Natural killer cell (primary cell): ENCODE results near the gene MVK. TPM values are rescaled to one million over a fixed set of nuclear protein-coding genes. Genes with fewer than 3 reads are reported as not detected.

ENCODE experiments used
- ATAC-seq, 3 donors: fragments of 150-1000 bp in 2 of 3; fragments of 200-7000 bp in 1 of 3; cut with Tn5 transposase; 1 replicate in 1 of 3; 2 replicates in 2 of 3; pipeline ENCODE4 v1.10.0; 2021; ENCODE audit warnings: mild to moderate bottlenecking in 2 of 3, moderate library complexity in 2 of 3
- DNase-seq, 2 donors: peaks; one replicate each; pipeline versions ENCODE4 v3.0.0 to v3.0.0-alpha.2; 2013 to 2021; ENCODE audit warnings: mixed read lengths in 1 of 2
- H3K27ac ChIP-seq: one replicate; pipeline ENCODE4 v1.5.1; 2013; ENCODE audit warnings: mild to moderate bottlenecking, low read length
- H3K27me3 ChIP-seq: one replicate; pipeline ENCODE4 v1.6.1; 2013; ENCODE audit warnings: low read length; ENCODE audit not compliant: control insufficient read depth, insufficient read depth
- H3K36me3 ChIP-seq: one replicate; pipeline ENCODE4 v1.6.1; 2013; ENCODE audit warnings: low read length; ENCODE audit not compliant: control insufficient read depth, insufficient read depth
- H3K4me1 ChIP-seq: one replicate; pipeline ENCODE4 v1.6.1; 2013; ENCODE audit warnings: low read length; ENCODE audit not compliant: control insufficient read depth, insufficient read depth
- H3K4me3 ChIP-seq: one replicate; pipeline ENCODE4 v1.5.1; 2013; ENCODE audit warnings: low read length
- H3K9me3 ChIP-seq: one replicate; pipeline ENCODE4 v1.6.1; 2013; ENCODE audit warnings: low read length; ENCODE audit not compliant: control insufficient read depth, insufficient read depth
- H3K27ac Mint-ChIP-seq, 2 donors: one replicate each; pipeline ENCODE4 v1.8.0; 2022; ENCODE audit warnings: mild to moderate bottlenecking in 2 of 2, mixed read lengths in 2 of 2, moderate library complexity in 1 of 2
- H3K27me3 Mint-ChIP-seq, 2 donors: one replicate each; pipeline ENCODE4 v1.8.0; 2022; ENCODE audit warnings: low read depth in 2 of 2, mixed read lengths in 2 of 2
- H3K36me3 Mint-ChIP-seq: one replicate; pipeline ENCODE4 v1.8.0; 2022; ENCODE audit warnings: mixed read lengths
- H3K4me1 Mint-ChIP-seq, 2 donors: one replicate each; pipeline ENCODE4 v1.8.0; 2022; ENCODE audit warnings: mixed read lengths in 2 of 2
- H3K4me3 Mint-ChIP-seq: one replicate; pipeline ENCODE4 v1.8.0; 2022; ENCODE audit warnings: mild to moderate bottlenecking, moderate library complexity, mixed read lengths
- H3K9me3 Mint-ChIP-seq, 2 donors: one replicate each; pipeline ENCODE4 v1.8.0; 2022; ENCODE audit warnings: mixed read lengths in 2 of 2
- WGBS: methylation state at CpG from one replicate; pipeline ENCODE4 v1.1.7; 2013; ENCODE audit warnings: missing lambda C conversion rate; ENCODE audit not compliant: insufficient coverage; 5-methylcytosine and 5-hydroxymethylcytosine counted together
- intact Hi-C: fragments of 100-400 bp; cut with micrococcal nuclease; formaldehyde crosslinking; loops from one replicate; pipeline ENCODE4 v1.14.2; 2022
- total RNA-seq, 4 donors: library from RNA; stranded (reverse); fragments of 120-200 nt in 1 of 4; gene quantifications; one replicate each; pipeline versions ENCODE4 v1.2.3 to v1.2.4, GENCODE V29; 2013 to 2022
- TF ChIP-seq, protein P1 (sequence below): fragments of 200-600 bp; IDR thresholded peaks from one replicate; pipeline ENCODE4 v1.8.0; 2022; ENCODE audit warnings: antibody characterized with exemption

Gene MVK
- total RNA-seq, 3 donors from 2014 or later (not counting 1 experiment from before 2014, with no cell fraction given), result 9.4 to 16.6 (median 16.2) TPM

GRCh38 chr12:109567967-109568366, 5.6 kb upstream of the MVK start:
- TF ChIP-seq, protein P1, sequence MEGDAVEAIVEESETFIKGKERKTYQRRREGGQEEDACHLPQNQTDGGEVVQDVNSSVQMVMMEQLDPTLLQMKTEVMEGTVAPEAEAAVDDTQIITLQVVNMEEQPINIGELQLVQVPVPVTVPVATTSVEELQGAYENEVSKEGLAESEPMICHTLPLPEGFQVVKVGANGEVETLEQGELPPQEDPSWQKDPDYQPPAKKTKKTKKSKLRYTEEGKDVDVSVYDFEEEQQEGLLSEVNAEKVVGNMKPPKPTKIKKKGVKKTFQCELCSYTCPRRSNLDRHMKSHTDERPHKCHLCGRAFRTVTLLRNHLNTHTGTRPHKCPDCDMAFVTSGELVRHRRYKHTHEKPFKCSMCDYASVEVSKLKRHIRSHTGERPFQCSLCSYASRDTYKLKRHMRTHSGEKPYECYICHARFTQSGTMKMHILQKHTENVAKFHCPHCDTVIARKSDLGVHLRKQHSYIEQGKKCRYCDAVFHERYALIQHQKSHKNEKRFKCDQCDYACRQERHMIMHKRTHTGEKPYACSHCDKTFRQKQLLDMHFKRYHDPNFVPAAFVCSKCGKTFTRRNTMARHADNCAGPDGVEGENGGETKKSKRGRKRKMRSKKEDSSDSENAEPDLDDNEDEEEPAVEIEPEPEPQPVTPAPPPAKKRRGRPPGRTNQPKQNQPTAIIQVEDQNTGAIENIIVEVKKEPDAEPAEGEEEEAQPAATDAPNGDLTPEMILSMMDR, result no peak
- Mint-ChIP-seq H3K27ac (no peak overlapping the region), H3K9me3 (no peaks in the 10 kb centered on the region), H3K4me1 (peaks cover 6% of the 10 kb centered on the region in 2 donors), H3K36me3 (no peaks in the 10 kb centered on the region), H3K4me3 (no peak overlapping the region), H3K27me3 (no peaks in the 10 kb centered on the region)
- Histone ChIP-seq H3K27me3 (no peaks in the 10 kb centered on the region), H3K4me1 (peaks cover 7% of the 10 kb centered on the region), H3K4me3 (no peak overlapping the region), H3K9me3 (no peaks in the 10 kb centered on the region), H3K36me3 (peaks cover 6% of the 10 kb centered on the region), H3K27ac (no peak overlapping the region)
- DNase-seq (no peak), ATAC-seq (no peak)
- intact Hi-C loops, result no loop called here
- WGBS, result 100% methylated on average over 3 of the region's 3 CpGs

DNA sequence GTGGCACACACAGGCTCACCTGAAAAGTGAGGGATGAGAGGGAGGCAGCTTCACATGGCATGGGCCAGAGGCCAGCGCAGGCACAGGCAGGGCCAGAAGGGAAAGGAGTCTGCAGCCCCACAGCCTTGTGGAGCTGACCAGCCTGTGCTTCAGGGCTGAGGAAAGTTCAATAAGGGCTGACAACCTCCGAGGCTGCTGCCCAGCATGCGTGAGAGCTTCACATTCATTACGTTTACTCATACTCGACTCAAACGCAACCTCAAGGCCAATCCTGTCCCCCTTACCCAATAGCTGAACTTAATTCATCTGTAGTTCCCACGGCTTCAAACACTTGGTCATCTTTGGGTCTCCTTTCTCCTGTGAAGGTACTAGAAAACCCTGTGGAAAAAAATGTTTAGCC, 5.1 kb upstream of the MVK start:
- ATAC-seq, result no peak
- no peak for DNase-seq
- Mint-ChIP-seq H3K36me3 (no peaks in the 10 kb centered on the region), H3K27ac (no peak overlapping the region), H3K27me3 (no peaks in the 10 kb centered on the region), H3K4me3 (no peak overlapping the region), H3K9me3 (no peaks in the 10 kb centered on the region), H3K4me1 (peaks cover 12% of the 10 kb centered on the region in 2 donors)
- intact Hi-C loops, result no loop called here
- peaks cover 6% of the 10 kb centered on the region for H3K36me3 ChIP-seq
- H3K4me3 ChIP-seq, result no peak overlapping the region
- no peak overlapping the region for H3K27ac ChIP-seq
- peaks cover 10% of the 10 kb centered on the region for H3K4me1 ChIP-seq
- WGBS, result 97% methylated on average over 7 of the region's 7 CpGs
- TF ChIP-seq, protein P1, result no peak
- H3K9me3 ChIP-seq, result no peaks in the 10 kb centered on the region
- no peaks in the 10 kb centered on the region for H3K27me3 ChIP-seq

- intact Hi-C loops, result loop anchor here (2.0 to 5.0 kb wide), 2 partner anchors 141 to 425 kb away; partner anchors contain the start of genes ANKRD13A, FAM222A and GIT2
- no peak overlapping the region for H3K4me3 ChIP-seq
- no peaks in the 10 kb centered on the region for H3K27me3 ChIP-seq
- no peak for DNase-seq
- no peaks in the 10 kb centered on the region for H3K9me3 ChIP-seq
- Mint-ChIP-seq H3K27me3 (no peaks in the 10 kb centered on the region), H3K36me3 (no peaks in the 10 kb centered on the region), H3K9me3 (no peaks in the 10 kb centered on the region), H3K4me3 (peak overlapping the region; percentile 95), H3K27ac (peak overlapping the region; percentile 96 to 99), H3K4me1 (peaks cover 27 to 29% of the 10 kb centered on the region in 2 donors)
- peaks cover 3% of the 10 kb centered on the region for H3K36me3 ChIP-seq
- 81% methylated on average over 4 of the region's 5 CpGs for WGBS
- peaks cover 21% of the 10 kb centered on the region for H3K4me1 ChIP-seq
- H3K27ac ChIP-seq, result no peak overlapping the region
- TF ChIP-seq, protein P1, result no peak
- no peak for ATAC-seq
Observed at GRCh38 chr12:109571773-109572505, 1.7 kb upstream of the MVK start.
